ENCODE results near the gene PAX7. TPM values are rescaled to one million over a fixed set of nuclear protein-coding genes. Genes with fewer than 3 reads are reported as not detected.
"Not testable (repeated sequence)": the region's sequence is repeated elsewhere in the genome, so short reads cannot be mapped to it uniquely, and the experiment has no call there.

The PAX7 gene
- total and polyA plus RNA-seq, 8 donors: not detected

GRCh38 chr1:18740617-18741016, 110.0 kb downstream of the PAX7 start:
- peaks cover 0 to 82% (median 20%) of the 10 kb centered on the region in 3 donors for H3K27me3 ChIP-seq
- 61 to 91% (median 74%) methylated on average over 1 of the region's 1 CpG for WGBS, 5 donors

GRCh38 chr1:18743233-18743632, 112.6 kb downstream of the PAX7 start:
- Histone ChIP-seq H3K36me3 (no peaks in the 10 kb centered on the region), H3K27ac (no peak overlapping the region), H3K4me3 (no peak overlapping the region), H3K4me1 (no peaks in the 10 kb centered on the region), H3K9me3 (no peaks in the 10 kb centered on the region), H3K27me3 (peaks cover 0 to 83% (median 13%) of the 10 kb centered on the region in 3 donors)
- DNase-seq: no peak
- 31 to 34% (median 33%) methylated on average over 7 of the region's 7 CpGs for WGBS, 5 donors
- TF ChIP-seq EP300 (IDR thresholded peaks at IDR 0.05) (no peak), POLR2A (IDR thresholded peaks at IDR 0.05) (no peak), POLR2AphosphoS5 (IDR thresholded peaks at IDR 0.05) (no peak)
- TF ChIP-seq, protein P1, sequence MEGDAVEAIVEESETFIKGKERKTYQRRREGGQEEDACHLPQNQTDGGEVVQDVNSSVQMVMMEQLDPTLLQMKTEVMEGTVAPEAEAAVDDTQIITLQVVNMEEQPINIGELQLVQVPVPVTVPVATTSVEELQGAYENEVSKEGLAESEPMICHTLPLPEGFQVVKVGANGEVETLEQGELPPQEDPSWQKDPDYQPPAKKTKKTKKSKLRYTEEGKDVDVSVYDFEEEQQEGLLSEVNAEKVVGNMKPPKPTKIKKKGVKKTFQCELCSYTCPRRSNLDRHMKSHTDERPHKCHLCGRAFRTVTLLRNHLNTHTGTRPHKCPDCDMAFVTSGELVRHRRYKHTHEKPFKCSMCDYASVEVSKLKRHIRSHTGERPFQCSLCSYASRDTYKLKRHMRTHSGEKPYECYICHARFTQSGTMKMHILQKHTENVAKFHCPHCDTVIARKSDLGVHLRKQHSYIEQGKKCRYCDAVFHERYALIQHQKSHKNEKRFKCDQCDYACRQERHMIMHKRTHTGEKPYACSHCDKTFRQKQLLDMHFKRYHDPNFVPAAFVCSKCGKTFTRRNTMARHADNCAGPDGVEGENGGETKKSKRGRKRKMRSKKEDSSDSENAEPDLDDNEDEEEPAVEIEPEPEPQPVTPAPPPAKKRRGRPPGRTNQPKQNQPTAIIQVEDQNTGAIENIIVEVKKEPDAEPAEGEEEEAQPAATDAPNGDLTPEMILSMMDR (IDR thresholded peaks at IDR 0.05): no peak
- intact Hi-C loops (cut with DNase I; ENCODE audit: low total_unique reads): no loop called here

More at GRCh38 chr1:18740617-18741016, 110.0 kb downstream of the PAX7 start:
- no peak overlapping the region for H3K4me3 ChIP-seq
- no peak overlapping the region for H3K27ac ChIP-seq
- H3K4me1 ChIP-seq: no peaks in the 10 kb centered on the region
- DNase-seq: no peak
- no peaks in the 10 kb centered on the region for H3K36me3 ChIP-seq
- intact Hi-C loops (cut with DNase I; ENCODE audit: low total_unique reads): no loop called here
- H3K9me3 ChIP-seq: no peaks in the 10 kb centered on the region
- no peak for TF ChIP-seq POLR2AphosphoS5 (IDR thresholded peaks at IDR 0.05)
- TF ChIP-seq EP300 (IDR thresholded peaks at IDR 0.05): no peak
- TF ChIP-seq, protein P1 (IDR thresholded peaks at IDR 0.05): no peak
- TF ChIP-seq POLR2A (IDR thresholded peaks at IDR 0.05): no peak

DNA sequence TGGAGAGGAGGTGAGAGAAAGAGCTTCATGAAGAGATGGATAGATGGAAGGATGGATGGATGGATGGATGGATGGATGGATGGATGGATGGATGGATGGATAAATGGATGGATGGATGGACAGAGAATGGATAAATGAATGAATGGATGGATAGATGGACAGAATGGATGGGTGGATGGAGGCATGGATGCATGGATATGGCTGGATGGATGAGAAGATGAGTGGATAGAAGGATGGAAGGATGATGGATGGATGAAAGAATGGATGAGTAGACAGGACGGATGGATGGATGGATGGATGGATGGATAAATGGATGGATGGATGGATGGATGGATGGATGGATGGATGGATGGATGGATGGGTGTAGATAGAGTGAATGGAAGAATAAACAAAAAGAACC, 113.7 kb downstream of the PAX7 start:
- H3K27ac ChIP-seq; intact Hi-C loops (cut with DNase I; ENCODE audit: low total_unique reads): not testable (repeated sequence)
- WGBS, 5 donors: 72 to 94% (median 87%) methylated on average over 1 of the region's 1 CpG

GRCh38 chr1:18746981-18747380, 116.3 kb downstream of the PAX7 start:
- 69 to 85% (median 70%) methylated on average over 5 of the region's 5 CpGs for WGBS, 5 donors

More for the DNA sequence above, 113.7 kb downstream of the PAX7 start:
- H3K36me3 ChIP-seq, H3K9me3 ChIP-seq, H3K4me3 ChIP-seq, H3K4me1 ChIP-seq, DNase-seq: not testable (repeated sequence)
- H3K27me3 ChIP-seq: peaks cover 0 to 81% (median 5%) of the 10 kb centered on the region in 3 donors

GRCh38 chr1:18747671-18748070, 117.0 kb downstream of the PAX7 start:
- peaks cover 0 to 81% (median 14%) of the 10 kb centered on the region in 3 donors for H3K27me3 ChIP-seq
- peaks cover 0 to 18% (median 15%) of the 10 kb centered on the region in 4 donors for H3K9me3 ChIP-seq
- WGBS, 5 donors: 69 to 71% (median 71%) methylated on average over 5 of the region's 5 CpGs
- intact Hi-C loops (cut with DNase I; ENCODE audit: low total_unique reads): no loop called here
- no peaks in the 10 kb centered on the region for H3K4me1 ChIP-seq
- no peak for TF ChIP-seq POLR2A (IDR thresholded peaks at IDR 0.05)
- H3K27ac ChIP-seq: no peak overlapping the region
- H3K36me3 ChIP-seq: no peaks in the 10 kb centered on the region
- no peak overlapping the region for H3K4me3 ChIP-seq
- no peak for DNase-seq

More at GRCh38 chr1:18746981-18747380, 116.3 kb downstream of the PAX7 start:
- no peak for DNase-seq
- TF ChIP-seq POLR2AphosphoS5 (IDR thresholded peaks at IDR 0.05) (no peak), EP300 (IDR thresholded peaks at IDR 0.05) (no peak), POLR2A (IDR thresholded peaks at IDR 0.05) (no peak)
- TF ChIP-seq, protein P1 (IDR thresholded peaks at IDR 0.05): no peak
- peaks cover 0 to 17% (median 13%) of the 10 kb centered on the region in 4 donors for H3K9me3 ChIP-seq
- no peak overlapping the region for H3K27ac ChIP-seq
- intact Hi-C loops (cut with DNase I; ENCODE audit: low total_unique reads): no loop called here
- H3K4me3 ChIP-seq: no peak overlapping the region
- no peaks in the 10 kb centered on the region for H3K36me3 ChIP-seq
- H3K27me3 ChIP-seq: peaks cover 0 to 82% (median 12%) of the 10 kb centered on the region in 3 donors
- no peaks in the 10 kb centered on the region for H3K4me1 ChIP-seq
